GM18867 (cell line): ENCODE measurements around the gene ELF4.

Experiments
- ATAC-seq: cut with Tn5 transposase; IDR thresholded peaks from one replicate; pipeline ENCODE4 v1.9.1; 2021; ENCODE audit warnings: mild to moderate bottlenecking, moderate library complexity; ENCODE audit not compliant: unreplicated experiment

The ELF4 gene

GRCh38 chrX:130110379-130111219, at the start of gene ELF4:
Gene ELF4, minus strand, starts transcription at chrX:130110497. Its CDS starts 29,167 bp downstream, at chrX:130081330.
- peak; percentile 38 for ATAC-seq

GRCh38 chrX:130159776-130160175, 49.5 kb upstream of the ELF4 start:
- ATAC-seq: no peak

GRCh38 chrX:130158311-130158710, 48.0 kb upstream of the ELF4 start:
- ATAC-seq: no peak

- ATAC-seq: no peak
These were observed 45.3 kb upstream of the ELF4 start for GRCh38 chrX:130155564-130155963.

GRCh38 chrX:130147631-130148030, 37.3 kb upstream of the ELF4 start:
- no peak for ATAC-seq

GRCh38 chrX:130145123-130145522, 34.8 kb upstream of the ELF4 start:
- no peak for ATAC-seq

- no peak for ATAC-seq
These were observed 34.2 kb upstream of the ELF4 start for GRCh38 chrX:130144509-130144908.

- no peak for ATAC-seq
These were observed 29.3 kb upstream of the ELF4 start for GRCh38 chrX:130139474-130140201.

GRCh38 chrX:130136961-130137360, 26.7 kb upstream of the ELF4 start:
- no peak for ATAC-seq

- no peak for ATAC-seq
These were observed 26.2 kb upstream of the ELF4 start for GRCh38 chrX:130136496-130136895.

GRCh38 chrX:130130990-130131389, 20.7 kb upstream of the ELF4 start:
- ATAC-seq: no peak

GRCh38 chrX:130125091-130125874, 15.0 kb upstream of the ELF4 start:
- ATAC-seq: no peak

GRCh38 chrX:130124577-130124976, 14.3 kb upstream of the ELF4 start:
- no peak for ATAC-seq

- no peak for ATAC-seq
These were observed 11.2 kb upstream of the ELF4 start for GRCh38 chrX:130121505-130121800.

GRCh38 chrX:130120746-130121504, 10.6 kb upstream of the ELF4 start:
- peak; percentile 68 for ATAC-seq

- peak; percentile 33 for ATAC-seq
These were observed 10.0 kb upstream of the ELF4 start for GRCh38 chrX:130120321-130120731.

GRCh38 chrX:130119312-130119898, 9.1 kb upstream of the ELF4 start:
- ATAC-seq: no peak

- ATAC-seq: no peak
These were observed 8.4 kb upstream of the ELF4 start for GRCh38 chrX:130118441-130119311.

- no peak for ATAC-seq
These were observed 6.9 kb upstream of the ELF4 start for GRCh38 chrX:130117166-130117565.
